IPS DF 19.7 (cell line): ENCODE measurements around the gene KLF13.
A peak's percentile ranks its signal among the peaks of the same experiment; 100 is the strongest.

ENCODE experiments used
- DNase-seq: peaks from one replicate; pipeline ENCODE4 v3.0.0-alpha.2; 2013; ENCODE audit warnings: low read depth, low spot score

Gene KLF13

GRCh38 chr15:31362886-31363285, 36.3 kb downstream of the KLF13 start:
- no peak for DNase-seq

GRCh38 chr15:31364301-31365031, 37.8 kb downstream of the KLF13 start:
- no peak for DNase-seq

- no peak for DNase-seq
Measured at GRCh38 chr15:31365032-31365654, 38.5 kb downstream of the KLF13 start.

- DNase-seq: no peak
Measured at GRCh38 chr15:31365655-31366127, 39.1 kb downstream of the KLF13 start.

GRCh38 chr15:31366169-31366734, 39.6 kb downstream of the KLF13 start:
- no peak for DNase-seq

GRCh38 chr15:31367021-31367729, 40.5 kb downstream of the KLF13 start:
- no peak for DNase-seq

GRCh38 chr15:31367730-31368344, 41.2 kb downstream of the KLF13 start:
- DNase-seq: no peak

GRCh38 chr15:31369727-31370126, 43.1 kb downstream of the KLF13 start:
- no peak for DNase-seq

- no peak for DNase-seq
Measured at GRCh38 chr15:31371520-31372240, 45.0 kb downstream of the KLF13 start.

- DNase-seq: peak; percentile 52
Measured at GRCh38 chr15:31372635-31373091, 46.0 kb downstream of the KLF13 start.

GRCh38 chr15:31373096-31373865, 46.6 kb downstream of the KLF13 start:
- DNase-seq: no peak

- DNase-seq: no peak
Measured at GRCh38 chr15:31373970-31374369, 47.3 kb downstream of the KLF13 start.

- no peak for DNase-seq
Measured at GRCh38 chr15:31374489-31374888, 47.9 kb downstream of the KLF13 start.

- DNase-seq: no peak
Measured at GRCh38 chr15:31374986-31375385, 48.4 kb downstream of the KLF13 start.

GRCh38 chr15:31375772-31376171, 49.1 kb downstream of the KLF13 start:
- DNase-seq: no peak

- DNase-seq: no peak
Measured at GRCh38 chr15:31376511-31376910, 49.9 kb downstream of the KLF13 start.

GRCh38 chr15:31377030-31377429, 50.4 kb downstream of the KLF13 start:
- DNase-seq: no peak

GRCh38 chr15:31378363-31378903, 51.8 kb downstream of the KLF13 start:
- no peak for DNase-seq

GRCh38 chr15:31379042-31379441, 52.4 kb downstream of the KLF13 start:
- DNase-seq: no peak

GRCh38 chr15:31379577-31379976, 52.9 kb downstream of the KLF13 start:
- DNase-seq: no peak
